Ascending aorta (tissue), 2 donors: ENCODE results near the gene DEUP1. TPM values are rescaled to one million over a fixed set of nuclear protein-coding genes. Genes with fewer than 3 reads are reported as not detected.

ENCODE experiments used
- DNase-seq, 2 donors: peaks; one replicate each; pipeline ENCODE4 v3.0.0-alpha.2; 2019; ENCODE audit warnings: low spot score in 2 of 2
- H3K27ac ChIP-seq, 2 donors: fragments of 200-600 bp; sonication (generic); one replicate each; pipeline ENCODE4 v1.5.1; 2016 to 2017; ENCODE audit warnings: mild to moderate bottlenecking in 1 of 2
- H3K27me3 ChIP-seq: fragments of 200-600 bp; sonication (generic); one replicate; pipeline ENCODE4 v1.5.1; 2017
- H3K36me3 ChIP-seq, 2 donors: fragments of 200-600 bp; sonication (generic); one replicate each; pipeline ENCODE4 v1.5.1; 2016
- H3K4me1 ChIP-seq, 2 donors: fragments of 200-600 bp; sonication (generic); one replicate each; pipeline ENCODE4 v1.5.1; 2016 to 2017; ENCODE audit warnings: mild to moderate bottlenecking in 1 of 2
- H3K4me3 ChIP-seq, 2 donors: fragments of 200-600 bp; sonication (generic); one replicate each; pipeline ENCODE4 v1.5.1; 2016 to 2017; ENCODE audit warnings: mild to moderate bottlenecking in 1 of 2
- H3K9me3 ChIP-seq, 2 donors: fragments of 200-600 bp; sonication (generic); one replicate each; pipeline ENCODE4 v1.5.1; 2016
- intact Hi-C: fragments of 100-400 bp; cut with DNase I; formaldehyde crosslinking; loops from one replicate; pipeline ENCODE4 v1.15.1; 2023
- total RNA-seq: library from RNA; depleted of rRNA; stranded (reverse); fragments of >200 nt; gene quantifications from one replicate; pipeline ENCODE4 v1.1.0, GENCODE V29; 2016
- TF ChIP-seq, protein P1 (sequence below), 3 experiments: fragments of 200-600 bp in 2 of 3; fragments of 450-650 bp in 1 of 3; sonication (generic) in 2 of 3; IDR thresholded peaks; one replicate each; pipeline ENCODE4 v1.5.1; 2016 to 2019; ENCODE audit warnings: antibody characterized with exemption in 3 of 3, mild to moderate bottlenecking in 1 of 3, moderate library complexity in 1 of 3

The DEUP1 gene
- total RNA-seq, 1 donor from 2014 or later: not detected

- H3K27me3 ChIP-seq: no peaks in the 10 kb centered on the region
- TF ChIP-seq, protein P1, sequence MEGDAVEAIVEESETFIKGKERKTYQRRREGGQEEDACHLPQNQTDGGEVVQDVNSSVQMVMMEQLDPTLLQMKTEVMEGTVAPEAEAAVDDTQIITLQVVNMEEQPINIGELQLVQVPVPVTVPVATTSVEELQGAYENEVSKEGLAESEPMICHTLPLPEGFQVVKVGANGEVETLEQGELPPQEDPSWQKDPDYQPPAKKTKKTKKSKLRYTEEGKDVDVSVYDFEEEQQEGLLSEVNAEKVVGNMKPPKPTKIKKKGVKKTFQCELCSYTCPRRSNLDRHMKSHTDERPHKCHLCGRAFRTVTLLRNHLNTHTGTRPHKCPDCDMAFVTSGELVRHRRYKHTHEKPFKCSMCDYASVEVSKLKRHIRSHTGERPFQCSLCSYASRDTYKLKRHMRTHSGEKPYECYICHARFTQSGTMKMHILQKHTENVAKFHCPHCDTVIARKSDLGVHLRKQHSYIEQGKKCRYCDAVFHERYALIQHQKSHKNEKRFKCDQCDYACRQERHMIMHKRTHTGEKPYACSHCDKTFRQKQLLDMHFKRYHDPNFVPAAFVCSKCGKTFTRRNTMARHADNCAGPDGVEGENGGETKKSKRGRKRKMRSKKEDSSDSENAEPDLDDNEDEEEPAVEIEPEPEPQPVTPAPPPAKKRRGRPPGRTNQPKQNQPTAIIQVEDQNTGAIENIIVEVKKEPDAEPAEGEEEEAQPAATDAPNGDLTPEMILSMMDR (IDR thresholded peaks at IDR 0.05): no peak
- no peak overlapping the region for H3K27ac ChIP-seq
- H3K9me3 ChIP-seq: no peaks in the 10 kb centered on the region
- DNase-seq: no peak
- H3K36me3 ChIP-seq: peaks cover 0 to 10% of the 10 kb centered on the region in 2 donors
- no peaks in the 10 kb centered on the region for H3K4me1 ChIP-seq
- no peak overlapping the region for H3K4me3 ChIP-seq
- intact Hi-C loops: loop anchor here (10.0 kb wide), 1 partner anchor 139 kb away; no protein-coding TSS in a partner anchor
Measured at GRCh38 chr11:93485983-93486382, 155.4 kb downstream of the DEUP1 start.

GRCh38 chr11:93487032-93487483 is 156.5 kb downstream of the DEUP1 start:
- intact Hi-C loops: loop anchor here (10.0 kb wide), 1 partner anchor 138 kb away; no protein-coding TSS in a partner anchor
- Histone ChIP-seq H3K4me1 (no peaks in the 10 kb centered on the region), H3K4me3 (no peak overlapping the region), H3K27ac (no peak overlapping the region), H3K27me3 (no peaks in the 10 kb centered on the region), H3K36me3 (peaks cover 0 to 10% of the 10 kb centered on the region in 2 donors), H3K9me3 (no peaks in the 10 kb centered on the region)
- TF ChIP-seq, protein P1 (IDR thresholded peaks at IDR 0.05): no peak
- DNase-seq: no peak

Other genes with a start within 250 kb of the DEUP1 start
- 18.6 TPM for gene SLC36A4, start 132.8 kb upstream of the DEUP1 start, total RNA-seq
- 89.2 TPM for gene SMCO4, start 212.6 kb downstream of the DEUP1 start, total RNA-seq